Measurements from ENCODE around the gene TBC1D8B. TPM values are rescaled to one million over a fixed set of nuclear protein-coding genes. Genes with fewer than 3 reads are reported as not detected.

Gene TBC1D8B
- total and polyA plus RNA-seq, 2 of the 8 experiments (the other 6 are each of a cell fraction or from before 2014, with no cell fraction given), result 0.91 to 8.4 TPM

DNA sequence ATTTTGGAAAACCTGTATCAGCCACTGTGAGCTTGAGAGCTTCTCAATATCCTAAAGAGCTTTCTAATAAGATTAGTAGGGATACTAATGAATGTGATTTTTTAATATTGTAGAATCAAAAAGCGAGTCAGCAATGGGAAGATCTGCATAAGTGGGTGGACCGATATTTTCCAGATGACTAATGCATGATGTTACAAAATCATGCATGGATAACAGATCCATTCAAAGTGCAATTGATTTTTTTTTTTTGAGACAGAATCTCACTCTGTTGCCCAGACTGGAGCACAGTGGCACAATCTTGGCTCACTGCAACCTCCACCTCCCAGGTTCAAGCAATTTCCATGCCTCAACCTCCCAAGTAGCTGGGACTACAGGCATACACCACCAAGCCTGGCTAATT is 110.4 kb downstream of the TBC1D8B start (continued):
- TF ChIP-seq MAX (IDR thresholded peaks at IDR 0.05) (no peak), EP300 (IDR thresholded peaks at IDR 0.05; ENCODE audit: borderline replicate concordance in 1 of 2, low read depth in 2 of 2, low read length in 2 of 2) (no peak), KDM1A (IDR thresholded peaks at IDR 0.05; ENCODE audit: borderline replicate concordance, low read length) (no peak)

Data from H1 (cell line).